GM19463 (cell line): ENCODE data around the gene FBXW4.

ENCODE experiments used
- ATAC-seq: cut with Tn5 transposase; IDR thresholded peaks from one replicate; pipeline ENCODE4 v1.9.1; 2021; ENCODE audit warnings: mild to moderate bottlenecking, moderate library complexity; ENCODE audit not compliant: unreplicated experiment

The FBXW4 gene

DNA sequence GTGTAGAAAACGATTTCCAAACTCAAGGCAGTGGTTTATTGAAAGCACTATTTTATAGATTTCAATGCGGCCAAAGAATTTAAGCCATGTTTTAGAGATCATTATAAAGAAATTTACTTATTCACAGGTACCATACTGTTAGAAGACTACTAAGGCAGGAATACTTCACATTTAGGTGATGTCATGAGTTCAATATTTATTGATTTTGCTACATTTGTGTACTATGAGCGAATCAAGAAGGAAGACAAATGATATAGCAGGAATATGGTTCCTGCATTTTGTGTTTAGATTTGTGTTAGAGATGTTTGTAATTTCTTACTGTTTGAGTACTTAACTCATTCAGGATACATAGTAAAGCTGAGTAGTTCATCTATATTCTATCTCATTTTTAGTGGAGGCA is 1.7 kb upstream of the FBXW4 start:
- ATAC-seq, result no peak

DNA sequence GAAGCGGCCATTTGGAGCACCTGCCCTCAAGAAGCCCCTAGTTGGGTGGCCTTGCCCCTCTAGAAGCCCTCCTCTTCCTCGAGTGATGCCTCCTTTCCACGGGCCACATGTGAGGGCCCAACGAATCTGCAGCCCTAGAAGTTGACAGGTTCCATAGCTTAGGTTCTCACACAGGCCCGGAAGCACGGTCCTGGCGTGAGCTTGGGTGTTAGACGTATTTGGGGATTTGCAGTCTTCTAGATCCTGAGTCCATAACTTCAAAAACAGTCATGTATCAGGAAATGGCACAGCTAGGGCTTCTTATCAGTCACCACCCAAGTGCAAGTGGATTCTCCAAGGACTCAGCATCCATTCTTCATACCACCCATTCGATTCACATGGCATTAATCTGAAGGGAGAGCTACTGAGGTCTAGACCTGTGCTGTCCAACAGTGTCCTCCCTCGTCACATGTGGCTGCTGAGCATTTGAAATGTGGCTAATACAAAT is 477 bp upstream of the FBXW4 start:
- ATAC-seq, result no peak

DNA sequence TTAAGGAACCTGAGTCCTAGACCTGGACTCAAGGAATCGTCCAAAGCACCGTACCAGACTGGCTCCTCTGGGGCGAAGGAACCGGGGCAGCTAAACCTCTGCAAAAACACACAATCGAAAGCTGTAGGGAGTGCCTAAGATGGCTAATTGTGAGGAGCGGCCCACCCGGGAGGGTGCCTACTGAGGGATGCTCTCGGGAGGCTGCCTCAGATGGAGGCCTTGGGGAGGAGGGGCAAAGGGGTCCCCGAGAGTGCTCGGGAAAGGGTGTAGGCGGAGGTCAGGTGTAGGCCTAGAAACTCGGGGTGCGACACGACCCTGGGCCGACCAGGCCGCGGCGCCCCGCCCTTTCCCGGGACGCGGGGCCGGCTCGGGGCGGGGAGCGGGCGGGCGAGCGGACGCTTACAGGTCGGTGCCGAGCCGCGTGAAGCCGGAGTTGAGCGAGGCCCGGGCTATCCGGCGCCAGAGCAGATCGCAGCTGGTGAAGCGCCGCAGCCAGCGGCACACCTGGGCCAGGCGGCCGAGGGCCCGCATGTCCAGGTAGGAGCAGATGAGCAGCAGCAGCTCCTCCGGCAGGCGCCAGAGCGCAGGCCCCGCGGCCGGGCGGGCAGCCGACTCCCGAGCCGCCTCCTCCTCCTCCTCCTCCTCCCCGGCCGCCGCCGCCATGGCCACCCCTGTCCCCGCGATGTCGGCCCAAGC is 844 bp downstream of the FBXW4 start:
- ATAC-seq, result peak; percentile 61

DNA sequence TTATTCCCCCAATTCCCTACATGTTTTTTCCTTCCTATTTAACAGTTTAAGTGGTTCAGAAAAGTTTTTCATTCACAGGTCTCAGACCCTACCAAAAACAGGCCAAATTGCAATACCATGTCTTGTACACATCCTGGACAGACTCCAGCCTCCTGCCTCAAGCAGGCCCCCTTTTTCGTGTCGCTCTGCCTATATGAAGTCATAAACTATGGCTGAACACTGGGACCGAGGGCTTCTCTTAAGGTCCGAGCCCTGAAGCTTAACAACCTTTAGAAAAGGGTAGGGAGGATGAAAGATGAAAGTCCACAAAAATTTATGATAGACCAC is 1.4 kb downstream of the FBXW4 start:
- peak; percentile 13 for ATAC-seq

DNA sequence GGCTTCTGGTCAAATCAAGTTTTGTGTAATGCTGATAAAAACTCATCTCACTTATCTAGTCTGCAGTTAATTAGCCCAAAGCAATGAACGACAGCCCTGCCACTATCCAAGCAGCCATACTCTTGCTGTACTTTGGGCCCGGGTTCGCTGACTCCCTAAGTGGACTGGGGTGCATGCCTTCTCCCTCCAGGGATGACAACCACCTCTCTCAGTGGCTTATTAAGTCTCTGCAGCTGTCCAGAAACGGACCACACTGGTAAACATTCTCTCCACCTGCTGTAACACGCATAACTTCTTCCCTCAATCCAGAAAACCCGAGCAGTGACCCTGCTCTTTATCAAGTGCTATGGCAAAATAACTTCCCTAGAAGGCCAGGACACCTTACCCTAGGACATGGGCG is 3.9 kb downstream of the FBXW4 start:
- no peak for ATAC-seq

DNA sequence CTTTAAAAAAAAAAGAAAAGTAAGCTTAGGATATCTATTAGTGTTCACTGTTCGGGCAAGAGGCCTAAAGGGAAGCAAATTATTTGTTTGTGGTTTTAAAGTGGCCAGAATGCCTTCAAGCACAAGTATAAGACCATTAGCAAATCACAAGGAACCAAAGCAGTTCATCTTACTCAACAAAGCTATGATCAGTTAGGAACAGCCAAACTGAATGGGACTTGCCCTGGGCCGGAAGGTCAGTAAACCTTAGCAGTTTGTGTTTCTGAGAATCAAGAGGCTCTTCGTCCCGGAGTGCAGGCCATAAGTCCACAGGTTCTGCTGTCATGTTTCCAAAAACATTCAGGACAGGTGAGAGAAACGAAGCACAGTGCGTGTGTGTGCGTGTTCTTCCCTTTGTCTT is 4.5 kb downstream of the FBXW4 start:
- no peak for ATAC-seq

DNA sequence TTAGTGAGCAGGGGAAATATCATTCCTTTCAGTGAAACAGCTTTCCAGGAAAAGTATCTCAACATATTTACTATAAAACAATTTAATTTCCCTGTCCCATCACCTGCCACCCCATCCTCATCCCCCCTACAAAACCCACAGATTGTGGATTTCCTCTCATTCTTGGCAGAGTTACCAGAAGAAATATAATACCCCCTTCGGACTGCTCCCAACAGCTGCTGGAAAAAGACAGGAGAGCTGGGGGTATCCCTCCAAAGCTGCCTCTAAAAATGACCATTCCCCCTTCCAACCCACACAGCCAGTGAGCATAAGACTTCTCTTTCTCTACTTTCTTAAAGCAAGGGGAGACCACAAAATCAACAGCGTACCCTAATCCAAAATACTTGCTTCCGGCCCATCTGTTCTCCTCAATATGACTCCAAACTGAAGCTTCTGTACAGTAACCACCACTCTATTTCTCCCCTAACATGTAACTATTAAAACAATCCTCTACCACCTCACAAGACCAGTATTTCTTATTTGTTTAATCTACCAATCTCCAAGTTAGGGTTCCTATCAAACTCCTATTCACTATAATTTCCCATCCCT is 7.8 kb downstream of the FBXW4 start:
- ATAC-seq, result no peak

DNA sequence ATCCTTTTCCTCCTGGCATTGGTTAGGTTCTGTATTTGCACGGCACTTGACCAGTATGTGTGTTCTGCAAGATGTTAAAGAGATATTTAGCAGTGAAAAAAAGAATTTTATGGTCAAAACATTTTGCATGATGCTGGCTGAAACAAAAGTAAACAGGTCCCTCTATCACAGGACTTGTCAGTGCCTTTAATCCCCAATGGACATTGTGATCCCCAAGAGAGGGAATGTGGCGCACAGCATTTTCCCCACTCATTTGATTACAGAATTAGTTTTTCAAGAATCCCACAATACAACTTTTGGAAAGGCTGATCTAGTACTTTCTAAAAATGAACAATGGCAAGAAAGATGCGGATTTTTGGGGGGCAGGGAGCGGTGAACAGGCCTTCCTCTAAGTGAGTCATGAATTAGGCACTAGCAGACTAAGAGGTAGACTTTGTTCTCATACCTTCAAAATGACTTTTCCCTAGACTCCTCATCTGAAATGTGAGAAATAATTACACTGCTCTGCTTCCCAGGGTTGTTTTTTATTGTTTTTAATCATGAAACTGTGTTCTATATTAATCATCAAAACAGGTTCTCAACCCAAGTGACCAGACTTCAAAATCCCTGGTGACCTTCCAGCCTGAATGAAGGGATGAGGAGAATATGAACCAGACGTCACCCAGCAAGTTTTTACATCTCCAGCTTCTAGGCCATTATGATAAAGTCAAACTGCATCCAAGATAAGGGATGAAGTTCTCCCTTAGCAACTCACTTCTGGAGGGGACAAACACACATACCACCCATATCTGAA is 8.6 kb downstream of the FBXW4 start:
- ATAC-seq, result no peak

DNA sequence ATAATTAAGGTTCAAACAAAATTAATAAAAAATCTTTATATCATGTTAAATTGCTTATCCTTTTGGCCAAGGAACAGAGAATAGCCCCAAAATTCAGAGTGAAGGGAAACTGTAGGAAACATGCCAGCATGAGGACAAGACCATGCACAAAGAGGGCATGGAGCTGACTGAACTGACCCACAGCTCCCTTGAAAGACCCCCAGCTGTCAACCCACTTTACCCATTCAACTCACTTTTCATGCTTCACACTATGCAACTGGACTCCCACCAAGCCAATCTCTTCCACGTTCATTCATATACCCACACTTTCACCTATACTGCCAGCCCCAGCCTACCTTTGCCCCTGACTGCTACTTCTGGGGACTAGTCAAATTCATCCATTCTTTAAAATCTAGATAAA is 10.2 kb downstream of the FBXW4 start:
- no peak for ATAC-seq

DNA sequence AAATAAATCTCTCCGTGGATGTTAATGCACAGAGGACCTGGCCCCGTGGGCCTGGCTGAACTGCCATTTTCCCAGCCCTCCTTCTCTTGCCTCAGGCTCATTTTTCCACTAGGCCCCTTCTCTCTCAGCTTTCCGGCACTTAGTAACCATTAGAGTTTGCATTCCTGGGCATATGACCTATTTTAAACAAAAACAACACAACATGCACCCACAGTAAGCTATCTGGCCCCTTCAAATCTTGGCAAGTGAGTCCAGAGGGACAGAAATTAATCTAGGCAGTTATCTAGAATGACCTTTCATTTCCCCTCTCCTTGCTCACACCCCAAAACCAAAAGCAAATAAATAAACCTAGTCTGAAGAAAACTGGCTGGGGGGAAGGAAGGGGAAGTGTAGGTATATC is 11.7 kb downstream of the FBXW4 start:
- ATAC-seq, result no peak

DNA sequence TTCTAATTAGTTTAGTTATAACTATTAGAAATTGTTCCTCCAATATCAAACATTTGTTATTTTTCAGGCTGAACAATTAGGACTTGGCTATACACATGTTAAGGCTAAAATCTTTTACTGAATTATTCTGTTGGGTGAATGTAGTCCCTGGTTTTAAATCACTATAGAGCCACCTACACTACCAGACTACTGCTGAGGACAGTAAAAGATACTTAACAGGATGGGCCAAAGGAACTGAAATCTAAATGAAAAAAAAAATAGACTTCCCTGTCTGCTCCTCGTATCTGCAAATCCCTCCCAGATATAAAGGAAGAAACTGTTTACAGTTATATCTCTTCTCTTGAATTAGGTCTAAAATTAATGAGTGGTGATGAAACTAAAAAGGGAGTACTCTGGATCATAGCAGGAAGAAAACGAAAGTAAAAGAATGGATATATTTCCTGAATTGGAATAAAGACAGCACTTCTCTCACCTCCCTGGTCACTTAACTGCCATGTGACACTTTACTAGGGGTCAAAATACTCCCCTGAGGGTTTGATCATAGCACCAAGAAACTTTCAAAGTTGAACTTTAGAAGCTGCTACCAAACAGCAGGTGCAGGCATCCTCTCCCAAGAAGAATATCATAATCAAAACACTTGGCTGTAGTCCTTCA is 12.7 kb downstream of the FBXW4 start:
- ATAC-seq, result no peak

DNA sequence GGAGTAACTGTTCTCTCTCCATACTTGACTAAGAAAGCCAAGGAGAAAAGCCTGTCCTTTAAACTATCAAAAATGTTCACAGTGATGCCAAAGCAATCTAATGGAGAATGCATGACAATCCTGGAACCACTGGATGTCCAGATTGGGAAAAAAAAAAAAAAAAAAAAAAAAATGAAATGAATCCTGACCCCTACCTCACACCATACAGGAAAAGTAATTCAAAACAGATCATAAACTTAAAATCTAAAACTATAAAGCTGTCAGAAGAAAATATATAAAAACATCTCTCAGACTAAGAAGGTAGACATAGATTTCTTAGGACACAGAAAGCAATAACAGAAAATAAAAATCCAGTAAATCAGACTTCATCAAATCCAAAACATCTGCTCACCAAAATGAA is 18.4 kb downstream of the FBXW4 start:
- ATAC-seq, result no peak

DNA sequence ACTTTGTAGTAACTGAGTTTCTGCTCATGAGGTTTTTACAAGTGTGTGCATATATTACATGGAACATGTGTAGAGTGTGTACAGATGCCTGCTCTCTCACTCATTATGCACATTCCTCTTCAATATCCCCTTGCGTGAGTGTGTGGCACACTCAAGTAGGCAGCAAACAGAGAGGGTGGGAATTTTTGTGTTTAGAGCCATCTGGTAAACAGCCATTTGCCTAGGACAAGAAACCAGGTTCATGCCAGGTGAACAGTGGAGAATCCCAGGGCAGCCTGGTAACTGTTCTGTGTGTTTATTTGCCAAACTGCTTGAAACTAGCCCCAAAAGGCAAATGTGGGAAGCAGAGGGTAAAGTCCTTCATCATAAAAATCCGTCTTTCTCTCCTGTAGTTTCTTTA is 19.9 kb downstream of the FBXW4 start:
- ATAC-seq, result no peak

DNA sequence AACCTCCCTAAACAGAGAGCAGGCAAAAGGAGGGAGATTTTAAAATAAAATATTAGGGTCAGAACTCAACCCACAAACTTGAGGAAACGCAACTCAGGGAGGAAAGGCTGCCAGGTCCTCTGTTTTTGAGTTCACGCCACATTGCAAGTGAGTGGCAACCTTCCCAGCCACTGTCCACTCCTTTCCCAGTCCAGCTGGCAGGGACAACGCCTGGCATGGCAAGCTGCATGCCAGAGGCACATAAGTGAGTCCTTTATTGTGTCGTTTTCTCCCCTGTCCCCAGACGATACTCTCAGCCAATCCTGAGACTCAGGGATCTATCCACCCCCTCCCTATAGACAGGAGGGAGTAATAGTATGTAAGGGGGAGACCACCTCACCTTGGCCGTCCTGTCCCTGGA is 22.4 kb downstream of the FBXW4 start:
- no peak for ATAC-seq

DNA sequence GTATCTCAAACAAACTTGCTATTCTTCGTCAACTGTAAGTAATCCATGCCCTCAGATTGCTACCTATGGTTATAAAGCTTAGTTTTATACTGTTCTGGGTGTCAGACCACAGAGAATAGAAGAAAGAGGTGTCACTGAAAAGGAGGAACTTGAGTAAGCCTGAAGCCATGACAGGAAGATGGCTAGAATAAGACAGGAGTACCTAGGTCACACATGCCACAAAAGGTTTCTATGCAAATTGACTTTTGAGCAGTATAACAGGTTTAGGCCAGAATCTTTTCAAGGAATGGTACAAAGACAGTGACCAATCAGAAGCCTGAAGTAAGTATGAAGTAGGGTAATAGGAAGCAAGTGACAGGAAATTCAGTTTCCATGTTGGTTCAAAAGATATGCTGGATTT is 23.5 kb downstream of the FBXW4 start:
- ATAC-seq, result no peak

DNA sequence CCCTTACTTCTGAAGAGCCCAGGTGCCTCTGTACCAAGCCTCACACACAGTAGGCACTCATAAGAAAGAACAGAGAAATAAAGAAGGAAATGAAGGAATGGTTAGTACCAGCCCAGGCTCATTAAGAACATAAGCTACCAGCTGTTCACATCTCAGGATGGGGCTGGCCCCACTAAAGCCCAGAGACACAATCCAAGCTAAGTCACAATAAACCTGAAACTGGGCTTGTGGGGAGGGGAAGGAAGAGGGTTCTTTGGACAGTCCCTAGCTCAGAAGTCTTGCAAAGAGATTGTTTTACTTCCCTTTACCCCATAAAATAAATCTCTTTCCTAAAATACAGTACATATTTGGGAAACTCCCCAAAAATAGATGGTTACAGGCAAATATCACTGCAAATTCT is 24.3 kb downstream of the FBXW4 start:
- ATAC-seq, result no peak

DNA sequence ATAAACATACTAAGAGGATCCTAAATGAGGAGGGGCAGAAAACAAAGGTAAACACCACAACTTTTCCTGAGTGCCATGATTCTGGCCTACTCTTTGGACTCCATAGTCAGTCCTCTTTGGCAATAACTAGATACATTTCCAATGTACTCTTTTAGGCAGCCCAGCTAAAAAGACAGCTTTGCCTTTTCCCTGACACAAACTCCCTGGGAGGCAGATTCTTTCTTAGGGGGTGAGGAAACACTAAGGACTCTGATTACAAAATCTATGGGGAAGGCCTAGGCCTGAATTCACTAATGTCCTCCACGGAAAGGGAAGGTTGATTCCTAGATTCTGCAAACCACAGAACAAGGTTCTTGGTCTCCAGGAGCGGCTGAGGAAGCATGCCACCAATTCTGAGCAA is 25.8 kb downstream of the FBXW4 start:
- ATAC-seq, result no peak

DNA sequence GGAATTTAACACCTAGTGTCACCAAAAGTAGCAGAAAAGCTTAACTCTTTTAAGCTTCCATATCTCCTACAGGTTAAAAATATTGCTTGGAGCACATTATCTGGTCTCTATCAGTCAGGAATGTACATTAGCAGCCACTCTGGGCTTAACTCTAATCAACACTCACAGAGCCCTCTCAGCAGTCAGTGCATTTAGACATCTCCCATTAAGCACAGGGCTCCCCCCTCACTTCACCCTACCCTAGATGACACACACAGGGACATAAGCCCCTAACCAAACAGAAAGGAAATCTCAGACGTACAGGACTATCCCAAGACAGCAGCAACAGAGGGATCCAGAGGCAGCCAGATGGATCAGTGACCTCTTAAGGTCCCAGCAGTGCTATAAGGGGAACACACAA is 26.4 kb downstream of the FBXW4 start:
- no peak for ATAC-seq

DNA sequence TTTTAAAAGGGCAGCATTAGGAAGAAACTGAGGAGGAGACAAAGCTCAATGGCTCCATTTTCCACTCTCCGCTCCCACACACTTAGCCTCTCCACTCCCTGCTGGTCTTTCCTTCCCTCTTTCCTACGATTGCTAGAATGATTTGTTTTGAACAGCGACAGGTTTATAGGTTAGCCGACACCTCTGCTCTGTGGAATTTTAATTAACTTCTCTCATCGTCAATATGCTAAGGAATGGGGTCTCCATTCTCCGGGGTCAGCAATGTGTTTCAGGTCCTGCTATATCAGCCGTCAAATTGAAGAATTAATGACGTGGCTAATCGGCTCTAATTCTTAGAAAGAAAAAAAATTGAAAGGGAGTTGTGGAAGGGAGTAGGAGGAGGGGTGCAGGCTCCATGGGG is 28.9 kb downstream of the FBXW4 start:
- no peak for ATAC-seq

DNA sequence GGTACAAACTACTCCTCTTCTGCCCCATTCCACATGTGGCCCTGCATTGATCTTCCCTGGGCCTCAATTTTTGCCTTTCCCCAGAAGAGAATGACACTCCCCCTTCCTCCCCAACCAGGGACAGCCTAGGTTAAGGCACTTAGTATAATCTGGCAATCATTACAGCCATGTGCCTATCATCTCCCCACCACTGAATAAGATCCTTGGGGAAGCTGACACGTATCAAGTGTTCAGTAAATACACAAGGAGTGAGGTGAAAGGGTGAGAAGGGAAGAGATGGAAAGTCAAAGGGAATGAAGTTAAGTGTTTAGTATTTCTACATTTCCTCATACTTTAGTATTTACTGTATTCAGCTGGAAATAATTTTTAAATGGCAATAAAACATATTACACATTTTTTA is 31.9 kb downstream of the FBXW4 start:
- no peak for ATAC-seq

DNA sequence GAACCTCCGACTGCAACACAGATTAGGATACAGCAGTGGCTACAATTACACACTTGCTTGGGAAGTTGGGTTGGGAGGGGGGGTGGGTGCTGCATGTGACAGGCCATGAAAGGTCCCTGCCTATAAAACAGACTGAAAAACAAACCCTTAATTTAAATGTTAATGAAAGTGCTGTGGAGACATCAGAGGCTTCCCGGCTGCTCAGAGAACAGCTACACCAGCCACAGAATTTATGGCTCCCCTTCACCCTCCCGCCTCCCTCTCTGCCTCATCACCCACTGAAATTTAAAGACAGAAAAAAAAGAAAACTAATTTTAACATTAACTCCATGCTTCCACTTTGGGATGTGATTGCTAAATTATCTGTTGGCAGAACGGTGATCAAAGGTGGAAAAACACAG is 34.7 kb downstream of the FBXW4 start:
- no peak for ATAC-seq

DNA sequence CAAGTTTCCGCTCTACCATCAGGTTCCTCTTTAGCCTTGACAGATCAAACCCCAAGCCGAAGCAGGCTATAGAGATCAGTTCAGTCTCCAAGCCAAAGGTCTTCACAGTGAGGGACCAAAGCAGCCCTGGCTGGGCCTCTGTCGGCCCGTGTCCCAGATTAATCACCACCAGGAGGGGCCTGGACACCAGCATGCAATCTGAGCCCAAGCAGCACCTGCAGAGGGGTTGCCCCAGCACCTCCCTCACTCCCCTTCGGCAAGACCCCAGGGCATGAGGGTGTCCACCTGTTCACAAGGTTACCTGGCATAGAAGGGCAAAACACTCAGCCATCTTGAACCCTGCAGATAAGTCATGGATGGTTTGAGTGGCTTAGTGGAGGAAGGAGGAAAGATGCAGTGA is 36.0 kb downstream of the FBXW4 start:
- no peak for ATAC-seq
